HepG2 (cell line): ENCODE measurements around the gene IPCEF1. TPM values are rescaled to one million over a fixed set of nuclear protein-coding genes. Genes with fewer than 3 reads are reported as not detected.

ENCODE experiments used
- CEBPB ChIP-seq: IDR thresholded peaks from 2 replicates; pipeline ENCODE4 v1.6.1; 2011; ENCODE audit warnings: low read depth, low read length, improper control_type of control experiment, borderline replicate concordance
- CEBPZ ChIP-seq: IDR thresholded peaks from 2 replicates; pipeline ENCODE4 v1.6.1; 2012; ENCODE audit warnings: low read length, improper control_type of control experiment
- CTCF ChIP-seq: sonication (generic); formaldehyde crosslinking; IDR thresholded peaks from 2 replicates; pipeline ENCODE4 v1.5.0; 2020; ENCODE audit warnings: mild to moderate bottlenecking, missing genetic modification reagents, moderate library complexity
- ERF ChIP-seq: IDR thresholded peaks from 2 replicates; pipeline ENCODE4 v1.6.1; 2018; ENCODE audit warnings: missing biosample characterization, missing genetic modification reagents
- FOSL1 ChIP-seq: sonication (generic); formaldehyde crosslinking; IDR thresholded peaks from 2 replicates; pipeline ENCODE4 v1.9.0; 2021; ENCODE audit warnings: missing genetic modification reagents, borderline replicate concordance
- FOXK1 ChIP-seq: sonication (generic); formaldehyde crosslinking; IDR thresholded peaks from 2 replicates; pipeline ENCODE4 v1.4.0; 2020; ENCODE audit warnings: low read depth, missing genetic modification reagents, borderline replicate concordance
- FUBP1 ChIP-seq: sonication (generic); formaldehyde crosslinking; IDR thresholded peaks from 2 replicates; pipeline ENCODE4 v1.5.1; 2020; ENCODE audit warnings: missing genetic modification reagents, mild to moderate bottlenecking, borderline replicate concordance
- MAFF ChIP-seq: IDR thresholded peaks from 2 replicates; pipeline ENCODE4 v1.6.1; 2011; ENCODE audit warnings: low read depth, low read length, improper control_type of control experiment
- NFRKB ChIP-seq: fragments of 450-650 bp; IDR thresholded peaks from 2 replicates; pipeline ENCODE4 v1.6.1; 2017
- PAX8 ChIP-seq: sonication (generic); formaldehyde crosslinking; IDR thresholded peaks from 2 replicates; pipeline ENCODE4 v1.8.0; 2022; ENCODE audit warnings: mild to moderate bottlenecking, missing genetic modification reagents, borderline replicate concordance
- RNF2 ChIP-seq: fragments of 450-650 bp; conservative IDR thresholded peaks from 2 replicates; pipeline ENCODE4 v1.6.1; 2016; ENCODE audit warnings: low read depth
- SPEN ChIP-seq: sonication (generic); formaldehyde crosslinking; IDR thresholded peaks from 2 replicates; pipeline ENCODE4 v1.5.1; 2020; ENCODE audit warnings: low read depth, mild to moderate bottlenecking, missing genetic modification reagents
- SRSF4 ChIP-seq: fragments of 200-400 bp; formaldehyde crosslinking; IDR thresholded peaks from one replicate; pipeline ENCODE4 v1.6.1; 2018; ENCODE audit warnings: mild to moderate bottlenecking, low read depth, low read length, moderate library complexity; ENCODE audit not compliant: poor library complexity, severe bottlenecking
- TCF7L2 ChIP-seq: IDR thresholded peaks from 2 replicates; pipeline ENCODE4 v1.6.1; 2011; ENCODE audit warnings: mild to moderate bottlenecking, low read depth, low read length, moderate library complexity
- XBP1 ChIP-seq: sonication (generic); formaldehyde crosslinking; IDR thresholded peaks from 2 replicates; pipeline ENCODE4 v1.5.0; 2020; ENCODE audit warnings: missing genetic modification reagents
- ZBTB8A ChIP-seq: sonication (generic); formaldehyde crosslinking; IDR thresholded peaks from 2 replicates; pipeline ENCODE4 v1.4.0; 2020; ENCODE audit warnings: mild to moderate bottlenecking, low read depth, missing genetic modification reagents, borderline replicate concordance
- ZKSCAN1 ChIP-seq: fragments of 150-350 bp; IDR thresholded peaks from 2 replicates; pipeline ENCODE4 v1.6.1; 2014; ENCODE audit warnings: low read length
- ZNF513 ChIP-seq: sonication (generic); formaldehyde crosslinking; conservative IDR thresholded peaks from 2 replicates; pipeline ENCODE4 v1.5.0; 2020; ENCODE audit warnings: missing genetic modification reagents
- ZNF879 ChIP-seq: sonication (generic); formaldehyde crosslinking; IDR thresholded peaks from 2 replicates; pipeline ENCODE4 v1.8.1; 2023; ENCODE audit warnings: missing genetic modification reagents
- polyA plus RNA-seq, 8 experiments: library from polyadenylated mRNA; depleted of rRNA in 3 of 8; stranded (reverse) in 7 of 8; unstranded in 1 of 8; fragments of >200 nt; fragmentation: Illumina TruSeq in 4 of 8; extraction: Trizol in 4 of 8; gene quantifications; 2 replicates each; pipeline versions ENCODE4 v1.2.1 to v1.2.3, GENCODE V29; 2011 to 2016; ENCODE audit warnings: low read depth in 4 of 8, missing spikeins in 1 of 8, mixed read lengths in 1 of 8; ENCODE audit not compliant: insufficient read depth in 1 of 8
- total RNA-seq, 5 experiments: library from RNA; depleted of rRNA; stranded (reverse); fragments of >200 nt; fragmentation: Illumina TruSeq; extraction: Trizol; gene quantifications; 2 replicates each; pipeline ENCODE4 v1.2.3, GENCODE V29; 2016; ENCODE audit warnings: low read depth in 1 of 5

IPCEF1 gene
- total and polyA plus RNA-seq, 2 of the 13 experiments (the other 11 are each of a cell fraction or from before 2014, with no cell fraction given), result 0.03 TPM; not detected in 1

GRCh38 chr6:154386848-154387717, 30.5 kb upstream of the IPCEF1 start (continued):
- TF ChIP-seq ZNF513 (CRISPR knock-in tag), result no peak
- no peak for TF ChIP-seq ZBTB8A
- no peak for TF ChIP-seq ERF (CRISPR knock-in tag)
- TF ChIP-seq XBP1, result no peak
- TF ChIP-seq PAX8 (CRISPR knock-in tag), result no peak
- no peak for TF ChIP-seq TCF7L2
- TF ChIP-seq MAFF, result no peak
- TF ChIP-seq CEBPB, result peak; percentile 42; the same call in 1 of the 2 replicates
- no peak for TF ChIP-seq FOXK1 (CRISPR knock-in tag)
- no peak for TF ChIP-seq RNF2
- TF ChIP-seq FUBP1, result no peak
- no peak for TF ChIP-seq NFRKB
- TF ChIP-seq CEBPZ, result no peak
- no peak for TF ChIP-seq CTCF (CRISPR knock-in tag)
- TF ChIP-seq SRSF4, result no peak
- TF ChIP-seq SPEN (CRISPR knock-in tag), result no peak
- peak; percentile 61 for TF ChIP-seq FOSL1 (CRISPR knock-in tag)
- no peak for TF ChIP-seq ZNF879 (CRISPR knock-in tag)
- TF ChIP-seq ZKSCAN1, result no peak
